ENCODE measurements around the gene MADCAM1.

DNA sequence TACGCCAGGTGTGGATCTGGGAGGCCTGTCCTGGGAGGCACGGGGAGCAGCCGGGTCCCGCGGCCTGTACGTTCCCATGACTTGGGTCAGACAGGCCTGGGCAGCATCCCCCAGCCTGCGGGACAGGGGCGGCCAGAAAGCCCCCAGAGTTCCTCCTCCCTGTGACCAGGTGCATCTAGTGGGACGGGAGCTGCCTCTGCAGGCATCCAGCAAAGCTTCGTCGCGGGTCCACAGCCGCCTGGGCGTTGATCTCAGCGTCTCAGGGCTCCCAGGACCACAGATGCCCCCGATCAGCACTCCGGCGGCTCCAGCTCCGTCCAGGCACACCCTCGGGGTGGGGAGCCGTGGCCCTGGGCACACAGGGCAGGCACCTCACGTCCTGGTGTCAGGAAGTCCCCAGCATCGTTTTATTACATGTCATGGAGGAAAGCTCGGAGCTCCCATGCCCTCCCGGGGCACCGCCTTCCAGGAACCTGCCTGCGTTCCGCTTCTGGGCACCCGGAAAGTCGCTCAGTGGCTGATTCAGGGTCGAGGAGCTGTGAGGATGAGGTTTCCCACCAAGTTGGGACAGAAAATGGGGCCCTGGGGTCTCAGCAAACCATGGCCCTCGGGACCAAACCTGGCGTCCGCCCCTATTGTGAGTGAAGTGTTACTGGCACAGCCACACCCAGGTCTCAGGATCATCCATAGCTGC, 46.0 kb downstream of the MADCAM1 start:
- TF ChIP-seq, protein P1, sequence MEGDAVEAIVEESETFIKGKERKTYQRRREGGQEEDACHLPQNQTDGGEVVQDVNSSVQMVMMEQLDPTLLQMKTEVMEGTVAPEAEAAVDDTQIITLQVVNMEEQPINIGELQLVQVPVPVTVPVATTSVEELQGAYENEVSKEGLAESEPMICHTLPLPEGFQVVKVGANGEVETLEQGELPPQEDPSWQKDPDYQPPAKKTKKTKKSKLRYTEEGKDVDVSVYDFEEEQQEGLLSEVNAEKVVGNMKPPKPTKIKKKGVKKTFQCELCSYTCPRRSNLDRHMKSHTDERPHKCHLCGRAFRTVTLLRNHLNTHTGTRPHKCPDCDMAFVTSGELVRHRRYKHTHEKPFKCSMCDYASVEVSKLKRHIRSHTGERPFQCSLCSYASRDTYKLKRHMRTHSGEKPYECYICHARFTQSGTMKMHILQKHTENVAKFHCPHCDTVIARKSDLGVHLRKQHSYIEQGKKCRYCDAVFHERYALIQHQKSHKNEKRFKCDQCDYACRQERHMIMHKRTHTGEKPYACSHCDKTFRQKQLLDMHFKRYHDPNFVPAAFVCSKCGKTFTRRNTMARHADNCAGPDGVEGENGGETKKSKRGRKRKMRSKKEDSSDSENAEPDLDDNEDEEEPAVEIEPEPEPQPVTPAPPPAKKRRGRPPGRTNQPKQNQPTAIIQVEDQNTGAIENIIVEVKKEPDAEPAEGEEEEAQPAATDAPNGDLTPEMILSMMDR (IDR thresholded peaks at IDR 0.05) = no peak
- TF ChIP-seq EP300 (IDR thresholded peaks at IDR 0.05) = no peak
